T-helper 9 cell (primary cell): ENCODE measurements around the gene CDH13.

ENCODE experiments used
- DNase-seq: peaks from one replicate; pipeline ENCODE4 v3.0.0-alpha.2; 2020

Gene CDH13

DNA sequence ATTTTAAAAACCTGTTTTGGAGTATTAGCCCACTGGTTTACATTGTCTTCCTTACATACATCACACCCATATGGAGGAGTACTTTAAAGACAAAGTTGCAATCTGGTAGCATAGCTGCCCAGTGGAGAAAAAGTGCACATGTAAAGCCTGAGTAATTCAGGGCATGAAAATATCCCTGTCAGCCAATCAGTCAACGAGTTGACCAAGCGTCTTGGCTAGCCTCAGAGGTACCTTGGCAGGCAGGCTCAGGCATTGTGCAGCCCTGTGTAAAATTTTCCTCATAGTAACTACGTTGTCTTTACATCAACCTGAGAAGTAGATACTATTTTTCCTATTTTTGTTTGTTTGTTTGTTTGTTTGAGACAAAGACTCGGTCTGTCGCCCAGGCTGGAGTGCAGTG lies 339.0 kb downstream of the CDH13 start:
- no peak for DNase-seq

DNA sequence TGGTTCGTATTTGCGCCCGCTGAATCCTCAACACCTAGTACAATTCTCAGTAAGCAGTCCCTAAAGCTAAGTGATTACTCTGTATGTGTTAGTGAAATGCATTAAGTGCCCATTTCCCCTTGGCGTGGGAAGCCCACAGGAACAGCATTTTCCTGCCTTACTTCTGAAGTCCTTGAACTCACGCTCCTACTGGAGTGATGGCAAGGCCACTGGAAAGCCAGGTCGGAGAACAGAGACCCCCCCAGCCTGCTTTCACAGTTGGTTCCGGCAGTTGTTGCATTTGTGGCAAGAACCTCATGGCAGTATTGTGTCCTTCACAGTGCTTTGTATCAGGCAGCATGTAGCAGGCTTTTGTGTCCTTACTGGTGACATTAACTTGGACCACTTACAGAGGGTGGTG lies 340.7 kb downstream of the CDH13 start:
- DNase-seq, result no peak

DNA sequence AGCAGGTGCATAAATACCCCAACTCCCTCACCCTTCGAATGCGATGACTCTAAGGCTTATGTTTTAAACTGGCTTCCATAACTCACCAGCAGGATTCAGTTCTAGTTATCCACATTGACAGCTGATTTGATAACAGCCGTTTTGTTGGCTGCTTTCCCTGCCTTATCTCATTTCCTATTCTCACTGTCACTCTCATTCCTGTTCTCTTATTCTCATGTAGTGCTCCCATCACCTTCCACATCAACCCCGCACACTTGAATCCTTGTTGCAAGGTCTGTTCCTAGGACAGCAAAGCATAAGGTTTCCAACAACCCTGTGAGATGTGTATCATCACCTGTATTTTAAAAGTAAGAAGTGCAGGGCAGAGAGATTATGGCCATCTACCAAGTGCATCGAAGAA lies 344.4 kb downstream of the CDH13 start:
- no peak for DNase-seq

DNA sequence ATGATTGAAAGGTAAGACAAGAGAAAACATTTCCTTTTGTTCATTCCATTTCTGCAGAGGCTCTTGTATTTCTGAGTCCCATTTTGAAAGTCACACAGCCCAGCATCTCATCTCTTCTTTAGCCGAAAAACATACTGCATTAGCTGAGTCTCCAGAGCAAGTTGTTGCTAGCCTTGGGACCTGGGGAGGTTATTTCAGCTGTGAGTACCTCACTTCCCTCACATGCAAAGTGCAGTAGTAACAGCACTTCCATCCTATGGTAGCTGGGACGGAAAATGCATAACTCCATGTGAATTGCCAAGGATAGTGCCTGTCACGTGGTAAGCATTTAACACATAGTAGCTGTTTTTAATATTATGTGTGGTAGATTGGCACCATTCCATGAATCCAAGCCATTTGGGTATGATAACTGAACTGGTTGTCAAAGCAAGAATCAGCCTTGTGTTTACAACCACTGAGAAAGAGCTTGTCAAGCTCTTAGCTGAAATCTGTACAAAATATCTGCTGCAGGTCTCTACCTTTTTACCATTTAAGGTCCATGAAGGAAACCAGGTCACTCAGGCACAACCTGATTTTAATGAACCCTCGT lies 345.7 kb downstream of the CDH13 start:
- no peak for DNase-seq

DNA sequence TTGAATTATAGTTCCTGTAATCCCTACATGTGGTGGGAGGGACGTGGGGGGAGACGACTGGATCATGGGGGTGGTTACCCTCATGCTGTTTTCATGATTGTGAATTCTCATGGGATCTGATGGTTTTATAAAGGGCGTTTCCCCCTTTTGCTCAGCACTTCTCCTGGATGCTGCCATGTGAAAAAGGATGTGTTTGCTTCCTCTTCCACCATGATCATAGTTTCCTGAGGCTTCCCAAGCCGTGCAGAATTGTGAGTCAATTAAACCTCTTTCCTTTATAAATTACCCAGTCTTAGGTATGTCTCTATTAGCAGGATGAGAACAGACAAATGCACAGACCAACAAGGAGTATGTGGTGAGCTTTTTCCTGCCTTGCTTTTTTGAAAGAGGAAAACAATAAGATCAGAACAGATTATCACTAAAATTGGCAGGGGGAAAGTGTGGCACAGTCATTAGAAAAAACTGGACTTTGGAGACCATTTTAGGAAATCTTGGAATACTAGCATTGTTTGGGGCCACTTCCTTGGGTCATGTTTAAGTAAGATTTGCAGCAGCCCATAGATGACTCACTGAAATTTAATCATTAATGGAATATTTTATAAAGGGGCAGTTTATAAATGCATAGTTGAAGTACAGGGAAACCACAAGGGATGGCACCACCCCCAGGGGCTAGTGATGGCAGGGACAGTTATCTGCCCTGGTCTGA lies 352.8 kb downstream of the CDH13 start:
- DNase-seq, result no peak

DNA sequence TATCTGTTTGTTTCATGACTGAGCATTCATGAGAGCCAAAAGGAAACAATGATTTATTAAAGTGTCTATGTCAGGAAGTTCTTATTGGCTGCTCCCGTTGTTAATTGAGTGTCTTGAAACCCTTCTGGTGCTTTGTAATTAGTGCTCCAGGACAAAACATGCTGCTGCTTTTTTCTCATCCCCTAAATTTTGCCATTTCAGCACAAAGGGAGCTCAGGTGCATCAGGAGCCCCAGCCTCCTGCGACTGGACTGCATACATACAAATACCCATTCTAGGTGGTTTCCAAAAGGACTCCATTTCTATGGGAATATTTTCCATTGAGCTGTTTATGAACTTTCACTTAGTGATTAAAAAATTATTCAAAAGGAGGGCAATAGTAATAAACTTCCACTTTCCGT lies 354.0 kb downstream of the CDH13 start:
- DNase-seq, result no peak

DNA sequence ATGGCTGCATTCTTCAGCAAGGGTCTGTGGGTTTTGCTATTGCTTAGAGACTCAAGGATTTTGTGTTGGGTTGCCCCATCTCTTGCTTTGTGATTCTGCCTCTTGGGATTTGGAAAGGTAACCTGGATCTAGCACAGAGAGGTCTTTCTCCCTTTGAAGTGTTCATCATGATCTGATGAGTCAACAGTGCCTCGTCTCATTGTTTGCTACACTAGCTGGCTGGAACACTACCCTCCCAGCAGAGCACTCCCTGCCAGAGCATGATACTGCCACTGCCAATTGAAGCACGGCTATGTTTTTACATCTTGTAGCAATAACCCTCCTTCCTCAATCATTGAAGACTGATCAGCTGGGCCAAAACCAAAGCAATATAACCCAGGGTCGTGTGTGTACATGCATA lies 361.0 kb downstream of the CDH13 start:
- DNase-seq, result no peak

DNA sequence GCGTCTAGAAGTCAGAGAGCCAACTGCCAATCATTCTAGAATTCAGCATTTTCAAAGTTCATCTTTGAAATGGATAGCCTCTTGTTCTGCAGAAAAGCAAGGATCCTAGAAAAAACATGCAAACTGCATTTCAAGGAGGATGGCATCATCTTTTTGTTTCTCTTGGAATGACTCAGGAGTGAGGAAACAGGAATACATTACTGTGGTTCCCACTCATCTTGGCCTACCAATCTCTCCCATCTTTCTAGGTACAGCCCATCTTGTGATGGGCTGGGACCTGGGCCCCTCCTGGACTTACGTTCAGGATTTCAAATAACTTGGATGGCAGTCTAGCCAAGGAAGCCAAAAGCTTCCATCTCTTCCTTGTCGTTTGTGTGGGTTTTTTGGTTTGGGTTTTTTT lies 363.4 kb downstream of the CDH13 start:
- DNase-seq, result no peak

DNA sequence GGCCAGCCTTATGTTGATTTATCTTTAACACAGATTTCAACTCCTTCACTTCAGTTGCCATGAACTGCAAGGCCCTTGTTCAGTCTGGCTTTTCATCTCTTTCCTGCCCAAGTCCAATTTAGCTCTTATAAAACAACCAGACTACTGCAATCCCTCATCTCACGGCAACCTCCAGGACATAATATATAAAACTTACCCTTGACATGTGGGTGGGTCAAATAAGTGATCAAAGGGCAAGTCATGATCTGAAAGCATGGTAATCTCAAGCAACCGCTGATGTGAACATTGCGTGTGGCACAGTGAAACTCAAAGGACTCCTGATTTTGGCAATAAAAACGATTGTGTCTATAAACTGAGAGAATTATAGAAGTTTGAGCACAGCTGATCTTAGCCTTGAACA lies 364.6 kb downstream of the CDH13 start:
- no peak for DNase-seq

DNA sequence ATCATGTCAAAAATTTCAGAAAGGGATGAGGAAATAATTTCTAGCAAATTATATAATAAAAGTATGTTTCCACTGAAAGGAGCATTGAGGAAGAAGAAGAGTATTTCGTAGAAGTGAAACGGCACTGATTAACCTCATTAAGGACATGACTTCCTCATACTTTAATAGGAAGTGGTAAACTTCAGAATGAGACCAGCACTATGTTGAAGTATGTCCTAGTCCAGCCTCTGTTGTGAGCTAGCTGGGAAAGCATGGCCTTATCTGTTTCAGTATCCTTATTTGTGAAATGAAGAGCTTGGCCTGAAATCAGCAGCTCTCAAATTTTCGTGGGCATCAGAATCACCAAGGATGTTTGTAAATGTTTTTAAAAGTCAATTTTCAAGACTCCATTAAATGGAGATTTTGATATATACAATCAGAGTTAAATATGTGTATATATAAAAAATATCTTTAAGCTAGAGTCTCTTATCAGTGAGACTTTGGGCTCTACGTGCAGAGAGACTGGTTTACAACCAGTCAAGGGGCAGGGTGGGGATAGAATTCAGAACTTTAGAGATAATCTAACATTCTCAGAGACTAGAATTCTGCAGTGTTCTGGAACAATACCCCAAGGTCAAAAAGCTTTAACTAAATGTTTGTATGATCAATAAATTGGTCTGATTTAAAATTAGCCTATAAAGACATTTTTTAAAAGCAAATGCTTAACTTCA lies 365.4 kb downstream of the CDH13 start:
- no peak for DNase-seq

DNA sequence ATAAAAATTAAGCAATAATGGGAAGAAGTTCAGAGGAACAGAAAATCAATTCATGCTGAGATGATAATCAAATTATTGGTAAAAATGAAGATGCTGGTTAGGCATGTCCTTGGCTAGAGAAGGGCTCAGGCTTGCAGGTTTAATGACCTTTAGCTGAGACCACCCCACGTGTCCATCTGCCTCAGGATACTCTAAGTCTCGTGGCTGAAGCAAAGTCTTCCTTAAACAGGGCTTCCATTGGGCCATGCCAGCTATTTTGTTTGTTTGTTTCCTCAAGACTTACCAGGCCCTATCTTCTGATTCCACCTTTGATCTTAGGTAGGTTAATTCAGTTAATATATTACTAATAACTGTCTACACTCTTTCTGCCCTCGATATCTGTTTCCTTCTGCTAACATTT lies 366.0 kb downstream of the CDH13 start:
- DNase-seq, result no peak

DNA sequence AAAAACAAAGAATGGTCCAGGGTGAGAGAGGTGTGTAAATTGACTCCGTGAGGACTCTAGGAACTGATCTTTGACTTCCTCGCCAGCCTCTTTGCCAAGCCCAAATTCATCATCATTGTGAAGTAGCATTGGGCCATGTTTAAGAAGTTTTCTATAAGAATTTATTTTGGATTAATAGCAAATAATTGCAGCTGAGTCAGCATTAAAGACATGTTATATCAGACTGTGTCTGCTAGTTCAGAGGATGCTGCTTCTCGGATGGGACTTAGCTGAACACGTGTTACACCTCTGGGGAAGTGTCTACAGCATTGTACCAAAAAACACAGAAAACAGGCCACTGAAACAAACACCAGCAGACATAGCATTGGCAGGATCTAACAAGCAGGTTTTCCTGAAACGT lies 366.6 kb downstream of the CDH13 start:
- DNase-seq, result no peak

DNA sequence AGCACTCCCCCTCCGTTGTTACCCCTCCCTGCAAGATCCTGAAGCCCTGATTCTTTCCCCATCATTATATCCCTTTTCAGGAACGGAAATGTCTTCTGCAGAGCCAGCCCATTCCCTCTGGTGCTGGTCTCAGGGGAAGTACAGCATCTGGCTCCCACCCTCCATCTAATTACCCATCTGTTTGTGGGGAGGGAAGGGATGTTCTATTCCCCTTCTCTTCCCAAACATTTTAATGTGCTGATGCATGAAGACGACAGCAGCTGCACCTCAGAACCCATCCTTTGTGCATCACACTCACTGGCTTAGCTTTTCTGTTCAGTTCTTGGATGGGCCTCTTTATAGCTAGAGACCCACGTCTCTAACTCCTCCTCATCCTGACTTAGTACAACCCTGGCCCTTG lies 367.2 kb downstream of the CDH13 start:
- DNase-seq, result no peak

DNA sequence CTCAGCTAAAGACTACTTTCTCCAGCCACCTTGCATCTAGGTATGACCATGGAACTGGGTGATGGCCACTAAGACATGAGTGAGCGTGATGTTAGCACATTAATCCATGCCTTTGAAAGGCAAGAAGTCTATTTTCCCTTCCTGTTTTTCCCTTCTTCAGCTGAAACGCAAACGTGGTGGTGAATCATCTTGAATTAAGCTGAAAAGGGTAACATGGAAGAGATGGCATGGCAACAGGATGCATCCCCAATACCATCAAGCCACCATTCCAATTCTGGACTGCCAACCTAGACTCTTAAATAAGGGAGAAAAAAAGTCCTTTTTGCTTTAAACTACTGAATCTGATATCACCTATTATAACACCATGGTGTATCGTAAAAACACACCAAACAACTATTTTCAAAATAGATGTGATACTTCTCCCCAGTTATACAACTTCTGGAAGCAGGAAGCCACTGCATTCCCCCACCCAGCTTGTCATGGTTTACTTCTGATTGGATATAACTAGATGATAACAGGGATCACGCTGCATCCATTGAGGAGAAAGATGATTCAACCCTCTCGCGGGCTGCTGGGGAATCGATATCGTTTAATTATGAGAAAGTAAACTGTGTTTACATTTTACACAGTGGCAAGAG lies 368.6 kb downstream of the CDH13 start:
- DNase-seq, result no peak

DNA sequence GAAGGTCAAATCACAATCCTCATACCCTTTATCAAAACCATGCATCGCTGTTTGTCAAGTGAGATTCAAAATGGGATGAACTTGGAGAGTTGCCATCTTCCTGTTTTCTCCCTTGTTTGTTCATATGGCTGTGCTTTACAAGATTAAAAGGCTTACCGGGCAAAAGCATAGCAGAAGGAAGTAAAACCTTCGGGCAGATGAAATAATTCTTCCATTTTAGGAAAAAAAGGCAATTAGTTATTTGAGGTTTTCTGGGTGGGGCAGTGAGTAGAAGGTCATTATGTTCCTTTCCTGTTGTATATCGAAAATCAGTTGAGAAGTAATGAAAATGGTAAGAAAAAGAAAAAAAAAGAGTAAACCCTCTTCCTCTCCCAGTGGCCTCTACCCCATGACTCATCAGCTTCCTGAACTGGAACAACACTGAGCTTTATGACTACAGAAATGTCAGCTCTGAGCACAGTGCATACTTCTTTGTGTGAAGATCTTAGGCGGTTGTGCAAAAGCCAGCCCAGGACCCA lies 369.2 kb downstream of the CDH13 start:
- no peak for DNase-seq

DNA sequence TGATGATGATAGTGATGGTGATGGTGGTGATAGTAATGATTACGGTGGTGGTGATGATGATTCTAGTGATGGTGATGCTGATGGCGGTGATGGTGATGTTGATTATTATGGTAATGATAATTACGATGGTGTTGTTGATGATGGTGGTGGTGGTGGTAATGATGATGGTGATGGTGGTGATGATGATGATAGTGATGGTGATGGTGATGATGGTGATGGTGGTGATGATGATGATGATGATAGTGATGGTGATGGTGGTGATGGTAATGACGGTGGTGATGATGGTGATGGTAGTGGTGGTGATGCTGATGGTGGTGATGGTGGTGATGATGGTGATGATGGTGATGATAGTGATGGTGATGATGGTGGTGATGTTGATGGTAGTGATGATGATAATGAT lies 370.0 kb downstream of the CDH13 start:
- no peak for DNase-seq

DNA sequence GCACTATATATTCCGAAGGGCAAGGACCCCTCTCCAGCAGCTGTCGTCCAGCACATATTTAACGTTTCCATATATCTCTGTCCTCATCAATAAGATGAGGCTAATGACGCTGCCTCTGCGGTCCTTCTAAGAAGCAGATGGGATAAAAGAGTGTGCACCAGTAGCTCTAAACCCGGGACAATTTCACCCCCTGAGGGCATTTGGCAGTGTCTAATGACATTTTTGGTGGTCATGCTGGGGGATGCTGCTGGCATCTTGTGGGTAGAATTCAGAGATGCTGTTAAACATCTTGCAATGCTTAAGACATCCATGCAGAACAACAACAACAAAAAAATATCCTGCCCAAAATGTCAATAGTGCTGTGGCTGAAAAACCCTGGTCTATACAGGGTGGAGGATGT lies 372.9 kb downstream of the CDH13 start:
- no peak for DNase-seq

DNA sequence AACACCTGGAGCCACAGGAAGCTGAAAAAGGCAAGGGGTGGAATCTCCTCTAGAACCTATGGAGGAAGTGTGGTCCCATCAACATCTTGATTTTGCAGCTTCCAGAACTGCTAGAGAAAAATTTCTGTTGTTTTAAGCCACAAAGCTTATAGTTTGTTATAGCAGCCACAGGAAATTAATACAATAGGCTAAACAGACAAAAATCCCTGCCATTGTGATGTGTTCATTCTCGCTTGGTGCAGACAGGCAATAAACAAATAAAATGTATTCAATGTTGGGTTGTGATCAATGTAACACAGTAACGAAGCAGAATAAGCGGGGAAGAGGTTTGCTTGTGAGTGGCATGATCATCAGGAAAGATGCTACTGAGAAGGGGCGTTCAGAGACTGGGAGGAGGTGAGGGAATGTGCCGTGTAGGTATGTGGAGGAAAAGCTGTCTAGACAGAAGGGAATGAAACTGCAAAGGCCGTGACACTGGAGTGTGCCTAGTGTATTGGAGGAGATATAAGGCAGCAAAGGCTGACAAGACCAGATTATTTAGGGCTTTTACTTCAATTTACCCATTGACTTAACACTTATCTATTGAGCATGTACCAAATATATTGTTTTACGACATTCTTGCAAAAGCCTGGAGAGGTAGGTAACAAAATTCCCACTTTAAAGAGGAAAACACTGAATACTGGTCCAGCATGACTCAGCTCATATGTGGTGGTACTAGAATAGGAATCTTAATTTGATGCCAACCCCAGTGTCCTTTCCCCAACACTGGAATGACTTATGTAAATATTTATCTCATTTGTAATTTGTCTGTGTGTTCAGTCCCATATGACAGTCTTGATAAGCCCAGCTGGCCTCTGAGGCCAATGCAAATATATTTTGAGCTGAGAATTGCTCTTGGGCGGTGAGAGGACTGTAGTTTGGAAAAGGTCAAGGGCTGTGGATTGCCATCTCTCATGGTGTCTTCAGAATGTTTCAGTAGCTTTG lies 375.9 kb downstream of the CDH13 start:
- no peak for DNase-seq

DNA sequence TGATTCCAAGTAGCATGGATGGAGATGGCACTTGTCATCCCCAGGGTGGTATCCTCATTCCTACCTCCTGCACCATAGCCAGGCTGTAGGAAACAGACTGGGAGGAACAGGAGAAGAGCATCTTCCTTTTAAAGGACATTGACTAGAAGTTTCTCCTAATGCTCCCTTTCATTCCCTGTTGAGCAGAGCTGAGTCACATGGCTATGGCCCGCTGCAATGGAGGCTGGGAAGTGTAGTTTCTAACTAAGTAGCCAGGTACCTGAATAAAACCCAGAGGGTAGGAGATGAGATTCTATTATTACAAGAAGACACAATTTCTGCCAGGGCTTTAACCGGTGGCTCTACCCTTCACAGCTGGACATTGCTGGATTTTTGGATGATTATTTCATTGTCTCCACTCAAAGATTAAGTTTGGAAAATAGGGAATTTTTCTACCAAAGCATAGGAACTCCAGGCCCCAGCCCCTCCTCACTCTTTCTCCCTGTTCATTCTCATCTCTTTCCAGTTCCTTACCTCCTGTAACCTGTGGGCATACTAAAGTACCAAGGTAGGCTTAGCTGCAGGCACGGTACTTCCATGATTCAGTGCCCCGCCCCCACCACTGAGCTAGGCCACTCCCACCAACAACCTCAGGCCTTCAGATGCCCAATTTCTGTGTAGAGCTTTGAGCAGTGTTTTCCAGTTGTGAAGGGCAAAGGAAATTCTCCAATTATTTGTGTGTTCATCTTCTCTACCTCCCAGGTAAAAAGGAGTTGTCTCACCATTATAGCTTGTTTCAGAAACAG lies 378.3 kb downstream of the CDH13 start:
- no peak for DNase-seq

DNA sequence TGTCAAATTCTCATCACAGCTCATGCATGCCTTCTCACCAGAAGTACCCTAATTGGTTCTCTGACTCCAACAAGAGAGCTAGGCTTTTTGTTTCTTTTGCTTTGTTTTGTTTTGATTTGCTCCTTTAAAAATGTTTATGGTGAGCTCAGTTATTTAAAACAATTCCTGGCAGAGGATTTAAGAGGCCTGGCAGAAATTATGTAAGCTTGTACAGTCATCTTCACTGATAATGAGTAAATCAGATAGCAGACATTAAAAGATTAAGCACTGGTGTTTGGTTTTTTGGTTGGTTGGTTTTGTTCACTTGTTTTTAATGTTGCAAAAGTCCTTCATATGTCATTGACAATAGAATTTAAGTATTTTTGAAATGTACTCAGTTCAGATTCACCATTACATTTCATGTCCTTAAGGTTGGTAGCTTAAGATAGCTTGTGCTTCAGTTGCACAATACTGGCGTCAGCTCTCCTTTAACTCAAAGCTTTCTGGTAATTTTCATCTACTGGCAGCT lies 378.9 kb downstream of the CDH13 start:
- no peak for DNase-seq
